OCI-LY1 (cell line): ENCODE measurements around the gene TGFBR2.

ENCODE experiments used
- H2AFZ ChIP-seq: fragments of 200-600 bp; sonication (generic), shearing (Covaris generic); 2 replicates; pipeline ENCODE4 v1.6.0; 2014; ENCODE audit warnings: antibody characterized with exemption, mild to moderate bottlenecking, low read length
- H3F3A ChIP-seq: fragments of 200-600 bp; sonication (generic), shearing (Covaris generic); 2 replicates; pipeline ENCODE4 v1.6.0; 2014; ENCODE audit warnings: mild to moderate bottlenecking, antibody characterized with exemption, low read length, moderate library complexity; ENCODE audit not compliant: insufficient read depth
- H3K27ac ChIP-seq: fragments of 200-600 bp; sonication (generic); 2 replicates; pipeline ENCODE4 v1.5.1; 2014; ENCODE audit warnings: low read length, mixed run types, mild to moderate bottlenecking, low read depth; ENCODE audit not compliant: poor library complexity, severe bottlenecking
- H3K27me3 ChIP-seq: fragments of 200-600 bp; sonication (generic); 2 replicates; pipeline ENCODE4 v1.6.0; 2014; ENCODE audit warnings: antibody characterized with exemption, mild to moderate bottlenecking, low read length, moderate library complexity; ENCODE audit not compliant: insufficient read depth
- H3K36me3 ChIP-seq: fragments of 200-600 bp; sonication (generic); 2 replicates; pipeline ENCODE4 v1.6.1; 2014; ENCODE audit warnings: mild to moderate bottlenecking, antibody characterized with exemption, low read length, moderate library complexity, mixed read lengths; ENCODE audit not compliant: insufficient read depth
- H3K4me1 ChIP-seq: fragments of 200-600 bp; sonication (generic); 2 replicates; pipeline ENCODE4 v1.5.1; 2014; ENCODE audit warnings: mild to moderate bottlenecking, low read length, moderate library complexity; ENCODE audit not compliant: insufficient read depth, severe bottlenecking
- H3K4me2 ChIP-seq: fragments of 200-600 bp; sonication (generic), shearing (Covaris generic); 2 replicates; pipeline ENCODE4 v1.6.1; 2014; ENCODE audit warnings: low read length
- H3K4me3 ChIP-seq: fragments of 200-600 bp; sonication (generic); 2 replicates; pipeline ENCODE4 v1.5.1; 2014; ENCODE audit warnings: low read length, low read depth, mild to moderate bottlenecking, mixed read lengths; ENCODE audit not compliant: poor library complexity, severe bottlenecking
- H3K79me2 ChIP-seq: fragments of 200-600 bp; shearing (Covaris generic); 2 replicates; pipeline ENCODE4 v1.6.1; 2016; ENCODE audit warnings: mixed run types, low read length, mixed read lengths; ENCODE audit not compliant: insufficient read depth
- H3K9ac ChIP-seq: fragments of 200-600 bp; sonication (generic), shearing (Covaris generic); 2 replicates; pipeline ENCODE4 v1.6.1; 2014; ENCODE audit warnings: mild to moderate bottlenecking, low read length, mixed read lengths
- H3K9me2 ChIP-seq: fragments of 200-600 bp; sonication (generic), shearing (Covaris generic); 2 replicates; pipeline ENCODE4 v1.6.1; 2014; ENCODE audit warnings: low read depth, mild to moderate bottlenecking, low read length, mixed read lengths
- H3K9me3 ChIP-seq: fragments of 200-600 bp; shearing (Covaris generic); 2 replicates; pipeline ENCODE4 v1.6.1; 2014; ENCODE audit warnings: low read length, mixed read lengths
- H4K20me1 ChIP-seq: fragments of 200-600 bp; sonication (generic), shearing (Covaris generic); 2 replicates; pipeline ENCODE4 v1.6.0; 2016; ENCODE audit warnings: mild to moderate bottlenecking, low read length; ENCODE audit not compliant: insufficient read depth
- CTCF ChIP-seq: fragments of 200-600 bp; sonication (generic), shearing (Covaris generic); IDR thresholded peaks from 2 replicates; pipeline ENCODE4 v1.5.1; 2017; ENCODE audit warnings: mild to moderate bottlenecking, antibody characterized with exemption, low read length, moderate library complexity, mixed read lengths
- EZH2 ChIP-seq: fragments of 200-600 bp; sonication (generic), shearing (Covaris generic); IDR thresholded peaks from 2 replicates; pipeline ENCODE4 v1.8.0; 2017; ENCODE audit warnings: borderline replicate concordance, mixed run types, mild to moderate bottlenecking, antibody characterized with exemption, low read length, moderate library complexity, mixed read lengths

Gene TGFBR2

GRCh38 chr3:30707825-30708224, 101.4 kb downstream of the TGFBR2 start:
- H3K27me3 ChIP-seq: no peaks in the 10 kb centered on the region
- H4K20me1 ChIP-seq: no peaks in the 10 kb centered on the region
- no peak overlapping the region for H3K9ac ChIP-seq
- H3F3A ChIP-seq: no peaks in the 10 kb centered on the region
- no peak for TF ChIP-seq CTCF
- no peak for TF ChIP-seq EZH2
- no peak overlapping the region for H3K4me3 ChIP-seq
- H3K79me2 ChIP-seq: no peaks in the 10 kb centered on the region
- H3K36me3 ChIP-seq: peaks cover 7% of the 10 kb centered on the region; the same call in 1 of the 2 replicates
- peaks cover 12% of the 10 kb centered on the region; the same call in 1 of the 2 replicates for H3K9me3 ChIP-seq
- H3K9me2 ChIP-seq: no peaks in the 10 kb centered on the region
- H3K4me2 ChIP-seq: no peak overlapping the region
- H3K4me1 ChIP-seq: peaks cover 18% of the 10 kb centered on the region
- H2AFZ ChIP-seq: no peak overlapping the region
- H3K27ac ChIP-seq: no peak overlapping the region

- peaks cover 6% of the 10 kb centered on the region; the same call in 1 of the 2 replicates for H3K9me3 ChIP-seq
- H3K27ac ChIP-seq: no peak overlapping the region
- peaks cover under 1% of the 10 kb centered on the region; the same call in 1 of the 2 replicates for H3K36me3 ChIP-seq
- H3K9ac ChIP-seq: no peak overlapping the region
- no peak overlapping the region for H2AFZ ChIP-seq
- H4K20me1 ChIP-seq: no peaks in the 10 kb centered on the region
- H3K9me2 ChIP-seq: no peaks in the 10 kb centered on the region
- H3K4me3 ChIP-seq: no peak overlapping the region
- no peaks in the 10 kb centered on the region for H3F3A ChIP-seq
- H3K4me1 ChIP-seq: peaks cover 22% of the 10 kb centered on the region
- TF ChIP-seq CTCF (no peak), EZH2 (no peak)
- no peaks in the 10 kb centered on the region for H3K27me3 ChIP-seq
- no peak overlapping the region for H3K4me2 ChIP-seq
- no peaks in the 10 kb centered on the region for H3K79me2 ChIP-seq
These were observed 102.1 kb downstream of the TGFBR2 start for GRCh38 chr3:30708472-30708871.

- no peaks in the 10 kb centered on the region for H3F3A ChIP-seq
- no peak overlapping the region for H3K9ac ChIP-seq
- H3K27ac ChIP-seq: no peak overlapping the region
- no peaks in the 10 kb centered on the region for H3K9me2 ChIP-seq
- H3K4me1 ChIP-seq: peaks cover 22% of the 10 kb centered on the region
- H3K9me3 ChIP-seq: peaks cover 9% of the 10 kb centered on the region; the same call in 1 of the 2 replicates
- H3K4me2 ChIP-seq: no peak overlapping the region
- TF ChIP-seq CTCF (no peak), EZH2 (no peak)
- H3K27me3 ChIP-seq: no peaks in the 10 kb centered on the region
- no peaks in the 10 kb centered on the region for H4K20me1 ChIP-seq
- no peak overlapping the region for H2AFZ ChIP-seq
- H3K79me2 ChIP-seq: no peaks in the 10 kb centered on the region
- H3K4me3 ChIP-seq: no peak overlapping the region
- H3K36me3 ChIP-seq: no peaks in the 10 kb centered on the region; the same call in 1 of the 2 replicates
These were observed 103.6 kb downstream of the TGFBR2 start for GRCh38 chr3:30710017-30710416.
